BLaER1 treated with 17β-estradiol and CSF1 and Interleukin-3, amounts not matched to agents 10 nM and 100 nM (cell line): ENCODE data around the gene PSTPIP2.
"Not testable (repeated sequence)": the region's sequence is repeated elsewhere in the genome, so short reads cannot be mapped to it uniquely, and the experiment has no call there.

Experiments used
- H3K27ac ChIP-seq, 11 experiments: shearing (Covaris generic); formaldehyde crosslinking; 2 replicates each; pipeline ENCODE4 v1.8.1; 2022
- H3K27me3 ChIP-seq, 11 experiments: shearing (Covaris generic); formaldehyde crosslinking; 2 replicates each; pipeline ENCODE4 v1.8.1; 2022
- H3K36me3 ChIP-seq, 11 experiments: shearing (Covaris generic); formaldehyde crosslinking; 2 replicates each; pipeline ENCODE4 v1.8.1; 2022
- H3K4me1 ChIP-seq, 10 experiments: shearing (Covaris generic); formaldehyde crosslinking; 2 replicates each; pipeline ENCODE4 v1.8.1; 2022
- H3K4me2 ChIP-seq, 11 experiments: shearing (Covaris generic); formaldehyde crosslinking; 2 replicates each; pipeline ENCODE4 v1.8.1; 2022
- H3K4me3 ChIP-seq, 10 experiments: shearing (Covaris generic); formaldehyde crosslinking; 2 replicates each; pipeline ENCODE4 v1.8.1; 2022
- H3K9ac ChIP-seq, 11 experiments: shearing (Covaris generic); formaldehyde crosslinking; 2 replicates each; pipeline ENCODE4 v1.8.1; 2022
- H3K9me3 ChIP-seq, 11 experiments: shearing (Covaris generic); formaldehyde crosslinking; replicated peaks in 1 of 11; 2 replicates each; pipeline ENCODE4 v1.8.1; 2022
- H4K20me1 ChIP-seq, 11 experiments: shearing (Covaris generic); formaldehyde crosslinking; 2 replicates each; pipeline ENCODE4 v1.8.1; 2022
- Cebpa-rat ChIP-seq, 11 experiments: shearing (Covaris generic); IDR thresholded peaks; 2 replicates each; pipeline ENCODE4 v1.8.1; 2022

Gene PSTPIP2

DNA sequence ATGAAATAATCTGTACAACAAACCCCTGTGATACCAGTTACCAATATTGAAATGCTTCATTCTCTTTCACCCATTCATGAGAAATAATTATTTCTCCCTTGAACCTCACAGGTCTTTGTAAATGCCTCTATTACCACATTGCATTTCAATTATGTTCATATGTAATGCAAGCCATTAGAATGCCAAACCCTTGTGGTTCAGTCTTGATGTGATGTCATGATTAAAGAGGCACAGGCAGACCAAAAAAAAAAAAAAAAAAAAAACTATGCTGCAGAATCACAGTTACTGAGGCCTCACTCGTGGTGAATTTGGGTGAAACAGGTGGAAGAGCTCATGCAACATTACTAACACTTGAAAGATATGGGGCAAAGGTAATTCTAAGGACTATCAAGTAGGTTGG is 95.5 kb downstream of the PSTPIP2 start:
- H4K20me1 ChIP-seq = no peaks in the 10 kb centered on the region
- H3K4me1 ChIP-seq = peaks cover 0 to 13% (median 4%) of the 10 kb centered on the region in 10 experiments; a peak in 9 of 20 replicates
- no peaks in the 10 kb centered on the region for H3K36me3 ChIP-seq
- TF ChIP-seq Cebpa-rat (IDR thresholded peaks at IDR 0.05) = no peak
- no peak overlapping the region for H3K4me3 ChIP-seq
- H3K4me2 ChIP-seq = no peak overlapping the region
- no peak overlapping the region for H3K9ac ChIP-seq
- no peaks in the 10 kb centered on the region for H3K9me3 ChIP-seq
- no peaks in the 10 kb centered on the region for H3K27me3 ChIP-seq
- no peak overlapping the region for H3K27ac ChIP-seq

DNA sequence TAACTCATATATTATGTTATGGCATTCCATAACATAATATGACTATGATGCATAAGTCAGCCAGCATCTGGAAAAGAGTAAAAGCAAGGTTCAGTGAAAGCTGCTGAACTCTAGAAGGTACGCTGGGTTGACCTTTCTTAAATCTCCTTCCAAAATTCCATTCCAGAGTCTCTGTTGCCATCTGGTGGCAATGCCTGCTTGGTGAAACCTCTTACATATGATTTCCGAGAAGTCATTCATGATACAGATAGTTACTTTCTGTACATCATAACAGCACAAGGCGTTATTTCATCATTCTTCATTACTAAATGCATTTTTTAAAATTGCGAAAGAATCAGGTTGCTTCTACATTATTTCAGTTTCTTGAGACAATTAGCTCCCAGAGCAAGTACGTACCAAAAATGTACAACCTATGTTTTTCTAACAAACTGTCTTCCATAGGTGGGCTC is 97.9 kb downstream of the PSTPIP2 start:
- no peaks in the 10 kb centered on the region for H3K27me3 ChIP-seq
- H3K36me3 ChIP-seq = no peaks in the 10 kb centered on the region
- H3K4me2 ChIP-seq = no peak overlapping the region
- H4K20me1 ChIP-seq = no peaks in the 10 kb centered on the region
- peak in 1 of 11 experiments; percentile 16; a peak in 1 of 22 replicates for TF ChIP-seq Cebpa-rat (IDR thresholded peaks at IDR 0.05)
- peak overlapping the region in 1 of 11 experiments; percentile 46; a peak in 2 of 22 replicates for H3K27ac ChIP-seq
- no peaks in the 10 kb centered on the region for H3K9me3 ChIP-seq
- no peak overlapping the region for H3K9ac ChIP-seq
- no peak overlapping the region for H3K4me3 ChIP-seq
- peaks cover 0 to 13% (median 4%) of the 10 kb centered on the region in 10 experiments; a peak in 9 of 20 replicates for H3K4me1 ChIP-seq

DNA sequence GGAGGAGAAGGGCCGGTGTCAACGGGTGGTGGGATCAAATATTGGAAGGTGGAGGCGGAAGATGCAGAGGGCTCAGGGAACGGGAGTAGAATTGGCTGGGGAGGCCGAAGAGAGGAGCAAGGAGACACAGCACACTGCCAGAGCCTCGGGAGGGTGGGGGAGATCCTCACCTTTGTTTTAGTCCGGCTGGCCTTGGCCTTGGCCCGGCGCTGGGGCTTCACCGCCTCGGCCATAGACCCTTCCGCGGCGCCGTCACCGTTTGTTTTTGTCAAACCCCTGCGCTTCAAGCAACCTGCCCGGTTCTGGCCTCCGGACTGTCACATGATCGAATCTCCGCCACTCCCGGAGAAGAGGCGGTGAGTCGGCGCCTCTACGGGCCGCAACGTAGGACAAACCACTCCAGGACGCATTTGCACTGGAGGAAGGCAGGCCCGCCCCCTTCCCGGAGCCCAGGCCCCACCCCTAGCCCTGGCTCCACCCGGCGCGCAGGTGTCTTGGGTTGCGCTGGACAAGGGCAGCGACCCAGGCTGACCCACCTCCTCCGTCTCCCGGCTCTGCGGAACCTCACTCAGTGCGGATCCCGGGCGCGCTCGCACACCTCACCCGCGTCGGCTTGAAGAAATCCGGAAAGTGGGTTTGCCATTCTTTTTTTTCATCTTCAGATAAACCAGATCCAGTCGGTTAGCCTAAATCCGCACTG is 104.9 kb downstream of the PSTPIP2 start, which contains the start of gene EPG5:
Gene EPG5, minus strand, starts transcription at position 323 of the 700 bp plus-strand sequence. Its CDS starts 90 bp downstream, at position 233.
- H3K4me2 ChIP-seq = peak within 1 kb of the TSS; percentile 78 to 97 (median 89)

DNA sequence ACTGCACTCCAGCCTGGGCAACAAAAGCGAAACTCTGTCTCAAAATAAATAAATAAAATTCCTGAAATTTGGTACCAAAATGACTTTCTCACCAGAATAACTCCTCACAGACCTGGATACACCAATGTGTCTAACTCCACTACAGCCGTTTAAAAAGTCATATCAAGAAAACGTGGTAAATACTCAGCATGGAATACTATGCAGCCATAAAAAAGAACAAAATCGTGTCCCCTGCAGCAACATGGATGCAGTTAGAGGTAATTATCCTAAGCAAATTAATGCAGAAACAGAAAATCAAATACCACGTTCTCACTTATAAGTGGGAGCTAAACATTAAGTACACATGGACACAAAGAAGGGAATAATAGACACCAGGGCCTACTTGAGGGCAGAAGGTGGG is 107.1 kb downstream of the PSTPIP2 start:
- not testable (repeated sequence) for H3K9me3 ChIP-seq, H3K4me3 ChIP-seq, H3K9ac ChIP-seq, H3K27ac ChIP-seq, H3K27me3 ChIP-seq
- H3K4me1 ChIP-seq = peaks cover 23 to 37% (median 29%) of the 10 kb centered on the region in 10 experiments
- peaks cover 0 to 31% (median 13%) of the 10 kb centered on the region in 11 experiments; a peak in 9 of 22 replicates for H4K20me1 ChIP-seq
- H3K36me3 ChIP-seq = peaks cover 0 to 24% (median 15%) of the 10 kb centered on the region in 11 experiments; a peak in 14 of 22 replicates
- H3K4me2 ChIP-seq = peak overlapping the region in 1 of 11 experiments; percentile 85; a peak in 2 of 22 replicates

More for the DNA sequence above, 104.9 kb downstream of the PSTPIP2 start, which contains the start of gene EPG5:
- Histone ChIP-seq H3K9ac (peak within 1 kb of the TSS; percentile 81 to 92 (median 89)), H3K36me3 (peaks cover 0 to 15% (median 11%) of the 10 kb centered on the region in 11 experiments; a peak in 14 of 22 replicates), H3K27me3 (no peaks in the 10 kb centered on the region), H3K27ac (peak within 1 kb of the TSS; percentile 63 to 90 (median 80)), H3K9me3 (peaks cover 0 to 4% (median 0%) of the 10 kb centered on the region in 11 experiments; a peak in 2 of 22 replicates), H4K20me1 (peaks cover 0 to 16% (median 2%) of the 10 kb centered on the region in 11 experiments; a peak in 7 of 22 replicates), H3K4me1 (peaks cover 21 to 33% (median 26%) of the 10 kb centered on the region in 10 experiments), H3K4me3 (peak within 1 kb of the TSS; percentile 87 to 99 (median 94))
- TF ChIP-seq Cebpa-rat (IDR thresholded peaks at IDR 0.05) = no peak

DNA sequence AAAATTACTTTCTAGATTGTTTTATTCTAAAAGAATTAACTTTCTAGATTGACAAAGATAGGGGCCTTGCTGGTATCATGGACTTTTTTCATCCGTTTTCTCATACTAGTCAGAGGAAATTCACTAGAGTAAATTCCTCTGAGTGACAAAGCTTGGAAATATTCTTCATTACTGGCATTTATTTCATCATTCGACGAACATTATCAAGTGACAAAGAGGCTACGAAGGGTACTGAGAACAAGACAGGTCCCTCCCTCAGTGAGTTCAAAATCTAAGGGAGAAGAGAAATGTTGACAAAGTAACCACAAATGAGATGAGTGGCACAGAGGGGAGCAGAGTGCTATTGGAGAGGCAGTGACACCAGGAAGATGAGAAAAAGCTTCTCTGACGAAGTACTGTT is 109.2 kb downstream of the PSTPIP2 start:
- peak overlapping the region; percentile 23 to 75 (median 54); a peak in 21 of 22 replicates for H3K4me2 ChIP-seq
- H3K4me1 ChIP-seq = peaks cover 23 to 37% (median 29%) of the 10 kb centered on the region in 10 experiments
- peaks cover 0 to 24% (median 15%) of the 10 kb centered on the region in 11 experiments; a peak in 14 of 22 replicates for H3K36me3 ChIP-seq
- peaks cover 0 to 4% (median 0%) of the 10 kb centered on the region in 11 experiments; a peak in 2 of 22 replicates for H3K9me3 ChIP-seq
- no peaks in the 10 kb centered on the region for H3K27me3 ChIP-seq
- peak overlapping the region in 7 of 11 experiments; percentile 5 to 29 (median 15); a peak in 7 of 22 replicates for H3K9ac ChIP-seq
- H4K20me1 ChIP-seq = peaks cover 0 to 49% (median 17%) of the 10 kb centered on the region in 11 experiments; a peak in 12 of 22 replicates
- TF ChIP-seq Cebpa-rat (IDR thresholded peaks at IDR 0.05) = no peak
- H3K4me3 ChIP-seq = no peak overlapping the region
- H3K27ac ChIP-seq = peak overlapping the region in 9 of 11 experiments; percentile 11 to 46 (median 26); a peak in 11 of 22 replicates

DNA sequence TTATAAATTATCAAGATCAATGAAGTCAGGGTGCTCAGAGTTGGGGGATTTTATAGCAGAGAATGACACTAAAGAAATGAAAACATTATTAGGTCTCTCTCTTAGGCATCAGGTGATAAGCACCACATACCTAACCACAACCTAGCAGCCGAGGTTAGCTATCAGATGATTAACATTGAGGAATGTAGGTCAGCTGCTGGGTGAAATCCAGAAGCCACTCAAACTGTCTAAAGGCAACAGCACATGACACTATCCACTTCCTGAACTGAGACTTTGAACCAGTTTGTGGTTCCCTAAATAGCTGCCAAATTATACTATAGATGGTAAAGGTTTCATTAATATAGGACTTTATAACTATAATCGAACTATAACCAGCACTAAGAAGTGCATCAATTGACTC is 109.6 kb downstream of the PSTPIP2 start:
- Histone ChIP-seq H3K36me3 (peaks cover 0 to 24% (median 16%) of the 10 kb centered on the region in 11 experiments; a peak in 15 of 22 replicates), H3K9ac (peak overlapping the region in 2 of 11 experiments; percentile 5 to 29; a peak in 5 of 22 replicates), H3K9me3 (peaks cover 0 to 4% (median 0%) of the 10 kb centered on the region in 11 experiments; a peak in 2 of 22 replicates), H3K4me1 (peaks cover 23 to 34% (median 28%) of the 10 kb centered on the region in 10 experiments), H4K20me1 (peaks cover 0 to 53% (median 20%) of the 10 kb centered on the region in 11 experiments; a peak in 12 of 22 replicates), H3K27me3 (no peaks in the 10 kb centered on the region), H3K4me3 (no peak overlapping the region), H3K4me2 (peak overlapping the region; percentile 12 to 75 (median 54); a peak in 21 of 22 replicates), H3K27ac (peak overlapping the region in 6 of 11 experiments; percentile 11 to 45 (median 28); a peak in 4 of 22 replicates)
- no peak for TF ChIP-seq Cebpa-rat (IDR thresholded peaks at IDR 0.05)

DNA sequence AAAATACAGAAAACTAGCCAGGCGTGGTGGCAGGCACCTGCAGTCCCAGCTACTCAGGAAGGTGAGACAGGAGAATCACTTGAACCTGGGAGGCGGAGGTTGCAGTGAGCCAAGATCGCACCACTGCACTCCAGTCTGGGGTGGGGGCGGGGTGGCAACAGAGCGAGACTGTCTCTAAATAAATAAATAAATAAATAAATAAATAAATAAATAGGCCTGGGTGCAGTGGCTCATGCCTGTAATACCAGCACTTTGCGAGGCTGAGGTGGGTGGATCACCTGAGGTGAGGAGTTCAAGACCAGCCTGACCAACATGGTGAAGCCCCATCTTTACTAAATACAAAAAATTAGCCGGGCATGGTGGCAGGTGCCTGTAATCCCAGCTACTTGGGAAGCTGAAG is 112.6 kb downstream of the PSTPIP2 start:
- Histone ChIP-seq H3K36me3 (peaks cover 11 to 36% (median 28%) of the 10 kb centered on the region in 11 experiments), H3K4me1 (peaks cover 15 to 23% (median 18%) of the 10 kb centered on the region in 10 experiments), H4K20me1 (peaks cover 0 to 74% (median 25%) of the 10 kb centered on the region in 11 experiments; a peak in 12 of 22 replicates)
- not testable (repeated sequence) for H3K4me3 ChIP-seq, H3K4me2 ChIP-seq, H3K27ac ChIP-seq, H3K9ac ChIP-seq, H3K27me3 ChIP-seq, H3K9me3 ChIP-seq

DNA sequence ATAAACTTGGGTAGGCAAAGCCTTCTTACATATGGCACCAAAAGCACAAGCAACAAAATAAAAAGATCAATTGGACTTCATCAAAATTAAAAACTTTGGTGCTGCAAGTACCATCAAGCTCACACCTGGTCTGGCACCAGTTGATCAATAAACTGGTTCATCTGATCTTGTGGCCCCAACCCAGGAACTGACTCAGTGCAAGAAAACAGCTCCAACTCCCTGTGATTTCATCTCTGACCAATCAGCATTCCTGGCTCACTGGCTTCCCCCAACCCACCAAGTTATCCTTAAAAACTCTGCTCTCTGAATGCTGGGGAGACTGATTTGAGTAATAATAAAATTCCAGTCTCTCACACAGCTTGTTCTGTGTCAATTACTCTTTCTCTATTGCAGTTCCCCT is 113.3 kb downstream of the PSTPIP2 start:
- no peak overlapping the region for H3K27ac ChIP-seq
- peaks cover 18 to 42% (median 33%) of the 10 kb centered on the region in 11 experiments for H3K36me3 ChIP-seq
- H3K27me3 ChIP-seq = no peaks in the 10 kb centered on the region
- no peak for TF ChIP-seq Cebpa-rat (IDR thresholded peaks at IDR 0.05)
- H3K4me2 ChIP-seq = no peak overlapping the region
- H3K4me1 ChIP-seq = peaks cover 15 to 23% (median 18%) of the 10 kb centered on the region in 10 experiments
- H4K20me1 ChIP-seq = peaks cover 0 to 74% (median 25%) of the 10 kb centered on the region in 11 experiments; a peak in 12 of 22 replicates
- H3K4me3 ChIP-seq = no peak overlapping the region
- no peaks in the 10 kb centered on the region for H3K9me3 ChIP-seq
- no peak overlapping the region for H3K9ac ChIP-seq

DNA sequence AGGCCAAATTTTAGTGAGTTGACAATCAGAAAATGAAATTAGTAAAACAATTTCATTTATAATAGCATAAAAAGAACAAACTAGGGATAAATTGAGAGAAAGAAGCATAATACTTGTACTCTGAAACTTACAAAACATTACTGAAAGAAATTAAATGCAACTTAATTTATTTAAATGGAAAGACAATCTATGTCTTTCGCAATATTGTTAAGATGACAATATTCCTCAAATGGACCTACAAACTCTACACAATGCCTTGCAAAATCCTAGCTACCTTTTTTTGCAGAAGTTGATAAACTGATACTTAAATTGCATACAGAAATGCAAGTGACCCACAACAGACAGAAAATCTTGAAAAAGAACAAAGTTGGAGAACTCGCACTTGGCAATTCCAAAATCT is 114.0 kb downstream of the PSTPIP2 start:
- Histone ChIP-seq H3K36me3 (peaks cover 25 to 49% (median 40%) of the 10 kb centered on the region in 11 experiments), H3K4me1 (peaks cover 10 to 17% (median 12%) of the 10 kb centered on the region in 10 experiments), H3K4me3 (no peak overlapping the region), H3K4me2 (no peak overlapping the region), H4K20me1 (peaks cover 0 to 74% (median 25%) of the 10 kb centered on the region in 11 experiments; a peak in 12 of 22 replicates), H3K27me3 (no peaks in the 10 kb centered on the region), H3K9ac (no peak overlapping the region), H3K9me3 (no peaks in the 10 kb centered on the region), H3K27ac (no peak overlapping the region)
- TF ChIP-seq Cebpa-rat (IDR thresholded peaks at IDR 0.05) = peak in 2 of 11 experiments; percentile 29 to 48; a peak in 2 of 22 replicates
